ENCODE results near the gene NPBWR2.
A peak's percentile ranks its signal among the peaks of the same experiment; 100 is the strongest.

- TF ChIP-seq CTCF (IDR thresholded peaks at IDR 0.05) (peak in 1 of 4 experiments; percentile 34), POLR2A (IDR thresholded peaks at IDR 0.05) (peak; percentile 74 to 84), POLR2AphosphoS5 (IDR thresholded peaks at IDR 0.05) (peak; percentile 79)
Measured at GRCh38 chr20:64062596-64063388, 44.6 kb downstream of the NPBWR2 start, which contains the start of gene TCEA2.
